Stimulated activated CD8-positive, alpha-beta memory T cell treated with anti-CD3 and anti-CD28 coated beads, Interleukin-4, amount 100 ng/mL, for 1 hour (primary cell): ENCODE results near the gene ATG10.

Experiments
- DNase-seq, 2 donors: peaks; one replicate each; pipeline ENCODE4 v3.0.0-alpha.2; 2020; ENCODE audit warnings: low read depth in 2 of 2, low spot score in 1 of 2

Gene ATG10

GRCh38 chr5:82164176-82164976 lies 192.6 kb downstream of the ATG10 start:
- no peak for DNase-seq

- DNase-seq = no peak
Observed at GRCh38 chr5:82164977-82165713, 193.3 kb downstream of the ATG10 start.

GRCh38 chr5:82165740-82166530 lies 194.1 kb downstream of the ATG10 start:
- no peak for DNase-seq

- DNase-seq = no peak
Observed at GRCh38 chr5:82167372-82167935, 195.6 kb downstream of the ATG10 start.

- no peak for DNase-seq
Observed at GRCh38 chr5:82168294-82168693, 196.5 kb downstream of the ATG10 start.

GRCh38 chr5:82169892-82170291 lies 198.1 kb downstream of the ATG10 start:
- no peak for DNase-seq

- peak; percentile 2 to 29 for DNase-seq
Observed at GRCh38 chr5:82174128-82174918, 202.5 kb downstream of the ATG10 start.

GRCh38 chr5:82174919-82175219 lies 203.0 kb downstream of the ATG10 start:
- no peak for DNase-seq

- no peak for DNase-seq
Observed at GRCh38 chr5:82176115-82176814, 204.4 kb downstream of the ATG10 start.

- no peak for DNase-seq
Observed at GRCh38 chr5:82178378-82178777, 206.6 kb downstream of the ATG10 start.

- DNase-seq = no peak
Observed at GRCh38 chr5:82182662-82183061, 210.8 kb downstream of the ATG10 start.

- no peak for DNase-seq
Observed at GRCh38 chr5:82183828-82184227, 212.0 kb downstream of the ATG10 start.

- DNase-seq = no peak
Observed at GRCh38 chr5:82185851-82186250, 214.0 kb downstream of the ATG10 start.

GRCh38 chr5:82197550-82197949 lies 225.7 kb downstream of the ATG10 start:
- DNase-seq = no peak

- DNase-seq = no peak
Observed at GRCh38 chr5:82204567-82204966, 232.7 kb downstream of the ATG10 start.

GRCh38 chr5:82205005-82205404 lies 233.2 kb downstream of the ATG10 start:
- DNase-seq = no peak

- no peak for DNase-seq
Observed at GRCh38 chr5:82208371-82208770, 236.5 kb downstream of the ATG10 start.

GRCh38 chr5:82211855-82212572 lies 240.2 kb downstream of the ATG10 start:
- no peak for DNase-seq

- DNase-seq = no peak
Observed at GRCh38 chr5:82217917-82218316, 246.1 kb downstream of the ATG10 start.
